Fibroblast of lung (primary cell): Measurements from ENCODE around the gene SHANK1. TPM values are rescaled to one million over a fixed set of nuclear protein-coding genes. Genes with fewer than 3 reads are reported as not detected.

Experiments used
- DNase-seq, 2 donors: peaks; one replicate each; pipeline versions ENCODE4 v3.0.0 to v3.0.0-alpha.2; 2010; ENCODE audit warnings: low read depth in 2 of 2
- H2AFZ ChIP-seq: 2 replicates; pipeline ENCODE4 v1.5.1; 2012; ENCODE audit warnings: low read length, control low read depth, inconsistent platforms
- H3K27ac ChIP-seq: 2 replicates; pipeline ENCODE4 v1.5.1; 2011; ENCODE audit warnings: low read length, control low read depth; ENCODE audit not compliant: insufficient read depth
- H3K27me3 ChIP-seq: 2 replicates; pipeline ENCODE4 v1.5.1; 2011; ENCODE audit warnings: mild to moderate bottlenecking, low read length; ENCODE audit not compliant: control insufficient read depth, insufficient read depth
- H3K36me3 ChIP-seq: 2 replicates; pipeline ENCODE4 v1.5.1; 2011; ENCODE audit warnings: low read length; ENCODE audit not compliant: control insufficient read depth, insufficient read depth
- H3K4me1 ChIP-seq: 2 replicates; pipeline ENCODE4 v1.5.1; 2011; ENCODE audit warnings: low read length; ENCODE audit not compliant: control insufficient read depth, insufficient read depth; ENCODE audit errors: extremely low read depth
- H3K4me2 ChIP-seq: 2 replicates; pipeline ENCODE4 v1.5.1; 2011; ENCODE audit warnings: low read length, control low read depth; ENCODE audit not compliant: insufficient read depth; ENCODE audit errors: extremely low read depth
- H3K4me3 ChIP-seq, 4 experiments: fragments of 200-600 bp in 1 of 4; sonication (generic) in 1 of 4; replicated peaks in 1 of 4; 2 replicates each; pipeline ENCODE4 v1.5.1; 2011 to 2016; ENCODE audit warnings: low read length in 4 of 4, low read depth in 3 of 4, mild to moderate bottlenecking in 3 of 4, control low read depth in 2 of 4, inconsistent platforms in 1 of 4, mixed read lengths in 1 of 4; ENCODE audit not compliant: insufficient read depth in 1 of 4; ENCODE audit errors: control extremely low read depth in 1 of 4
- H3K79me2 ChIP-seq: 2 replicates; pipeline ENCODE4 v1.5.1; 2012; ENCODE audit warnings: mild to moderate bottlenecking, low read length, inconsistent platforms; ENCODE audit not compliant: control insufficient read depth, insufficient read depth
- H3K9ac ChIP-seq: 2 replicates; pipeline ENCODE4 v1.5.1; 2011; ENCODE audit warnings: mild to moderate bottlenecking, low read length, control low read depth; ENCODE audit not compliant: insufficient read depth
- H3K9me3 ChIP-seq: 2 replicates; pipeline ENCODE4 v1.5.1; 2012; ENCODE audit warnings: low read depth, low read length; ENCODE audit not compliant: control insufficient read depth, insufficient read depth
- H4K20me1 ChIP-seq: 2 replicates; pipeline ENCODE4 v1.5.1; 2011; ENCODE audit warnings: low read length; ENCODE audit not compliant: control insufficient read depth, insufficient read depth; ENCODE audit errors: extremely low read depth
- EZH2 ChIP-seq: IDR thresholded peaks from 2 replicates; pipeline ENCODE4 v1.5.1; 2012; ENCODE audit warnings: low read length, control low read depth, mild to moderate bottlenecking; ENCODE audit errors: missing control alignments
- polyA plus RNA-seq, 2 donors: library from polyadenylated mRNA; depleted of rRNA in 1 of 2; stranded (reverse) in 1 of 2; unstranded in 1 of 2; fragments of >200 nt; gene quantifications; 2 replicates each; pipeline ENCODE4 v1.2.1, GENCODE V29; 2011 to 2012; ENCODE audit warnings: missing spikeins in 1 of 2
- total RNA-seq: library from RNA; depleted of rRNA; stranded (reverse); fragments of >200 nt; gene quantifications from 2 replicates; pipeline ENCODE4 v1.2.1, GENCODE V29; 2014
- TF ChIP-seq, protein P1 (sequence below), 2 donors: IDR thresholded peaks in 1 of 2; conservative IDR thresholded peaks in 1 of 2; 1 replicate in 1 of 2; 2 replicates in 1 of 2; pipeline ENCODE4 v1.5.1; 2011 to 2012; ENCODE audit warnings: low read length in 2 of 2, control low read depth in 1 of 2, inconsistent platforms in 1 of 2, low read depth in 1 of 2, mild to moderate bottlenecking in 1 of 2

Gene SHANK1
- total and polyA plus RNA-seq, 2 donors (not counting 1 experiment from before 2014, with no cell fraction given) = 1.4 to 7.9 TPM

DNA sequence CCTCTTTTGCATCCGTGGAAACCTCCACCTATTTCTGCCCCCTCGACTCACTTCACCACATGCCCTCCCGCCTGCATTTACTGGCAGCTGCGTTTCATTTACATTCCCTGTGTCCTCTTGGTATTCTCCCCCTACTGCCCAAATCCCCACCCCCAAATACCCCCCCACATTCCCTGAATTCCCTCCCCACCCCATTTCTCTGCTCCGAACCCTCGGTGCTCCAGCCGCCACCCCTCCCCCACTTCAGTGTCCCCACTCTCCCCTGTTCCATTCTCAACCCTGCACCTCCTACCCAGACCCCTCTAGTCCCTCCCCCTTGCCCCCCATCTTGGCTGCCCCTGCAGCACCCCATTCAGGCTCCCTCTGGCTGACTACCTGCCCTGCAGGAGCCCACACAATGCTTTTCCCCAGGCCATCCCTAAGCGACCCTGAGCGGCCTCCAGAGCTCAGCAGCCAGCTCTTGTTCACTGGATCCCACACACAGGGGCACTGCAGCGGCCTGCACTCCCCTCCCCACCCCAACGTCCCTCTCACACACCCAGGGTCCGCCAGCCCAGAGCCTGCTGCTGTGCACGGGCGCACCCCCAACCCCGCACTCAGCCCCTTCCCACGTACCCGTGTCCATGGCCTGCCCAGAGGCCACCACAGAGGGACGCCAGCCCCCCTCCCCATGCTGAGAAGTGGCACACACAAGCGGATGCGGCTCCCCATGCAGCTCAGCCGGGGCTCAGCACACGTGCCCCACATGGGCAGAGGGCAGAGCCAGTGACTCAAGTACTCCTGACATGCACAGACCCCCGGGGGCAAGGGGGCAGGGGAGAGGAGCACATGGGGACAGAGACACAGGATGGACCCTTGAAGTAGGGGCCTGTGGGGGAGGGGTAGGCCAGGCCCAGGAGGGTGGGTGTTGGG is 26.3 kb downstream of the SHANK1 start:
- H3K79me2 ChIP-seq = no peaks in the 10 kb centered on the region
- DNase-seq = no peak
- no peaks in the 10 kb centered on the region for H3K9me3 ChIP-seq
- H3K36me3 ChIP-seq = no peaks in the 10 kb centered on the region
- H3K27ac ChIP-seq = no peak overlapping the region
- H2AFZ ChIP-seq = no peak overlapping the region
- no peak overlapping the region for H3K9ac ChIP-seq
- H3K4me2 ChIP-seq = no peak overlapping the region
- H3K4me1 ChIP-seq = no peaks in the 10 kb centered on the region
- TF ChIP-seq, protein P1, sequence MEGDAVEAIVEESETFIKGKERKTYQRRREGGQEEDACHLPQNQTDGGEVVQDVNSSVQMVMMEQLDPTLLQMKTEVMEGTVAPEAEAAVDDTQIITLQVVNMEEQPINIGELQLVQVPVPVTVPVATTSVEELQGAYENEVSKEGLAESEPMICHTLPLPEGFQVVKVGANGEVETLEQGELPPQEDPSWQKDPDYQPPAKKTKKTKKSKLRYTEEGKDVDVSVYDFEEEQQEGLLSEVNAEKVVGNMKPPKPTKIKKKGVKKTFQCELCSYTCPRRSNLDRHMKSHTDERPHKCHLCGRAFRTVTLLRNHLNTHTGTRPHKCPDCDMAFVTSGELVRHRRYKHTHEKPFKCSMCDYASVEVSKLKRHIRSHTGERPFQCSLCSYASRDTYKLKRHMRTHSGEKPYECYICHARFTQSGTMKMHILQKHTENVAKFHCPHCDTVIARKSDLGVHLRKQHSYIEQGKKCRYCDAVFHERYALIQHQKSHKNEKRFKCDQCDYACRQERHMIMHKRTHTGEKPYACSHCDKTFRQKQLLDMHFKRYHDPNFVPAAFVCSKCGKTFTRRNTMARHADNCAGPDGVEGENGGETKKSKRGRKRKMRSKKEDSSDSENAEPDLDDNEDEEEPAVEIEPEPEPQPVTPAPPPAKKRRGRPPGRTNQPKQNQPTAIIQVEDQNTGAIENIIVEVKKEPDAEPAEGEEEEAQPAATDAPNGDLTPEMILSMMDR (conservative IDR thresholded peaks at IDR 0.05 in 1 of 2, IDR thresholded peaks at IDR 0.05 in 1 of 2; ENCODE audit: low read depth in 1 of 2, low read length in 2 of 2) = no peak
- TF ChIP-seq EZH2 = no peak
- H3K27me3 ChIP-seq = peaks cover 4% of the 10 kb centered on the region
- no peaks in the 10 kb centered on the region for H4K20me1 ChIP-seq
- H3K4me3 ChIP-seq = no peak overlapping the region

DNA sequence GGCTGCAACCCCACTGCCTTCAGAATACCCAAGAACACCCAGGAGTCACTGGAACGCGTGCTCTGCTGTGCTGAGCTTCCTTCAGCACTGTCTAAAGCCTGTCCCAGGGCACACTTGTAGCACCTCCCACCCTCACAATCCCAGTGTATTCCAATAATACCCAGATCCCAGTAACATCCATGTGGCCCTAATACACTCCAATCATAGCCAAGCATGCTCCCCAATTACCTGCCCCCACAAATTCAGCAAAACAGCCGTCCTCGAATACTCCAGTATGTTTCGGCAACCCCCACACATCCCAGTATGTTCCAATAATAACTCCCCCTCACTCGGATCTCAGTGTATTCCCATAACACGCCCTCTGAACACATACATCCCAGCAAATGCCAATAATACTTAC is 29.2 kb downstream of the SHANK1 start:
- Histone ChIP-seq H2AFZ (no peak overlapping the region), H3K27me3 (peaks cover 4% of the 10 kb centered on the region), H3K36me3 (no peaks in the 10 kb centered on the region), H3K4me1 (no peaks in the 10 kb centered on the region), H3K9me3 (no peaks in the 10 kb centered on the region), H3K9ac (no peak overlapping the region), H3K79me2 (no peaks in the 10 kb centered on the region), H3K27ac (no peak overlapping the region), H3K4me3 (no peak overlapping the region), H4K20me1 (no peaks in the 10 kb centered on the region), H3K4me2 (no peak overlapping the region)
- DNase-seq = no peak
- TF ChIP-seq EZH2 = no peak
- TF ChIP-seq, protein P1 (conservative IDR thresholded peaks at IDR 0.05 in 1 of 2, IDR thresholded peaks at IDR 0.05 in 1 of 2; ENCODE audit: low read depth in 1 of 2, low read length in 2 of 2) = no peak

DNA sequence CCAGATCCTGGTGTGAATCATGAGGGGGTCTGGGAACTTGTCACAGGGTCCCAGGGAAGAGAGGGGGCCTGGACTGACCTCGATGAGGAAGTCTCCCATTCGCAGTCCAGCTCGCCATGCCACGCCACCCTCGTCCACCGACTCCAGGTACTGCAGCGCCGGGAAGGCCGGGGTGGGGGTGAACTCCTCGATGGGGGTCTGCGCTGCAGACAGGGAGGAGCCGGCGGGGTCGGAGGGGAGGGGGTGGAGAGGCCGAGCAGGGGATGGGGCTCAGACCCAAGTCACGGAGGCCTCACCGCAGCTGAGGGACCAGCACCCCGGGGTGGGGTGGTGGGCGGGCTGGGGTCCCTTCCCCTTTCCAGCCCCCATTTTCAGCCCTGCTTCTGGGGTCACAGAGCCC is 30.8 kb downstream of the SHANK1 start:
- no peak for DNase-seq
- Histone ChIP-seq H3K4me1 (no peaks in the 10 kb centered on the region), H3K4me3 (no peak overlapping the region), H3K79me2 (no peaks in the 10 kb centered on the region), H3K4me2 (no peak overlapping the region), H3K36me3 (no peaks in the 10 kb centered on the region), H4K20me1 (no peaks in the 10 kb centered on the region), H3K27me3 (peaks cover 2% of the 10 kb centered on the region), H3K9me3 (no peaks in the 10 kb centered on the region), H3K27ac (no peak overlapping the region), H3K9ac (no peak overlapping the region), H2AFZ (no peak overlapping the region)
- TF ChIP-seq EZH2 = no peak
- TF ChIP-seq, protein P1 (conservative IDR thresholded peaks at IDR 0.05 in 1 of 2, IDR thresholded peaks at IDR 0.05 in 1 of 2; ENCODE audit: low read depth in 1 of 2, low read length in 2 of 2) = no peak
